ENCODE data around the gene NUDT3. TPM values are rescaled to one million over a fixed set of nuclear protein-coding genes. Genes with fewer than 3 reads are reported as not detected.

NUDT3 gene
- total and polyA plus RNA-seq, 9 of the 15 experiments (the other 6 are each of a cell fraction or from before 2014, with no cell fraction given): 5.4 to 81.2 (median 56.4) TPM

GRCh38 chr6:34237722-34238584 is 154.5 kb downstream of the NUDT3 start (continued):
- peak; percentile 63; the same call in 1 of the 2 replicates for TF ChIP-seq THAP12 (CRISPR knock-in tag; IDR thresholded peaks at IDR 0.05)
- TF ChIP-seq KLF13 (tag; IDR thresholded peaks at IDR 0.05; ENCODE audit: borderline replicate concordance, low read depth): peak; percentile 82; the same call in 1 of the 2 replicates
- peak in 1 of 2 experiments; percentile 64; a peak in 1 of 4 replicates for TF ChIP-seq HDAC1 (IDR thresholded peaks at IDR 0.05)
- no peak for TF ChIP-seq NCOA6 (IDR thresholded peaks at IDR 0.05)
- TF ChIP-seq MYC (IDR thresholded peaks at IDR 0.05; ENCODE audit: low read depth, low read length): peak; percentile 100
- TF ChIP-seq MYC (CRISPR knock-in tag; IDR thresholded peaks at IDR 0.05; ENCODE audit: borderline replicate concordance, low read depth): peak; percentile 89
- TF ChIP-seq NELFE (IDR thresholded peaks at IDR 0.05; ENCODE audit: insufficient read depth, insufficient read length): no peak
- TF ChIP-seq MAZ (CRISPR knock-in tag; conservative IDR thresholded peaks at IDR 0.05 in 1 of 2, IDR thresholded peaks at IDR 0.05 in 1 of 2): peak; percentile 94 to 95
- TF ChIP-seq IRF2 (CRISPR knock-in tag; IDR thresholded peaks at IDR 0.05): peak; percentile 93; the same call in 1 of the 2 replicates
- peak; percentile 99 for TF ChIP-seq E2F1 (CRISPR knock-in tag; IDR thresholded peaks at IDR 0.05)
- peak; percentile 99 for TF ChIP-seq NR3C1 (CRISPR knock-in tag; IDR thresholded peaks at IDR 0.05)
- TF ChIP-seq ZNF12 (CRISPR knock-in tag; IDR thresholded peaks at IDR 0.05): peak; percentile 68
- no peak for TF ChIP-seq PHTF2 (CRISPR knock-in tag; IDR thresholded peaks at IDR 0.05)
- TF ChIP-seq SAFB (IDR thresholded peaks at IDR 0.05; ENCODE audit: borderline replicate concordance, low read depth, low read length): peak; percentile 89
- TF ChIP-seq ZSCAN29 (IDR thresholded peaks at IDR 0.05): peak; percentile 26; the same call in 1 of the 2 replicates
- no peak for TF ChIP-seq DACH1 (IDR thresholded peaks at IDR 0.05; ENCODE audit: partially characterized antibody)
- TF ChIP-seq RAD21 (CRISPR knock-in tag; conservative IDR thresholded peaks at IDR 0.05 in 1 of 2, IDR thresholded peaks at IDR 0.05 in 1 of 2): peak; percentile 25 to 48; a peak in 3 of 4 replicates
- TF ChIP-seq JUND (IDR thresholded peaks at IDR 0.05; ENCODE audit: borderline replicate concordance, low read depth, low read length): peak; percentile 48; the same call in 1 of the 2 replicates
- TF ChIP-seq JUND (tag; IDR thresholded peaks at IDR 0.05; ENCODE audit: borderline replicate concordance, low read depth, low read length): no peak; the same call in 2 of the 3 replicates
- peak; percentile 99 for TF ChIP-seq TGIF2 (CRISPR knock-in tag; IDR thresholded peaks at IDR 0.05)
- TF ChIP-seq KDM4B (IDR thresholded peaks at IDR 0.05; ENCODE audit: borderline replicate concordance in 2 of 2, low read depth in 1 of 2): 0 out of 4 replicates have a peak, but pooled peaks of 1 of the 2 experiments have one; percentile 47
- no peak; the same call in 1 of the 2 replicates for TF ChIP-seq CREB3 (tag; conservative IDR thresholded peaks at IDR 0.05; ENCODE audit: low read depth)
